Measurements from ENCODE around the gene KRTAP20-4. TPM values are rescaled to one million over a fixed set of nuclear protein-coding genes. Genes with fewer than 3 reads are reported as not detected.

Gene KRTAP20-4
- total and polyA plus RNA-seq, 10 of the 15 experiments (the other 5 are each of a cell fraction or from before 2014, with no cell fraction given), result not detected

DNA sequence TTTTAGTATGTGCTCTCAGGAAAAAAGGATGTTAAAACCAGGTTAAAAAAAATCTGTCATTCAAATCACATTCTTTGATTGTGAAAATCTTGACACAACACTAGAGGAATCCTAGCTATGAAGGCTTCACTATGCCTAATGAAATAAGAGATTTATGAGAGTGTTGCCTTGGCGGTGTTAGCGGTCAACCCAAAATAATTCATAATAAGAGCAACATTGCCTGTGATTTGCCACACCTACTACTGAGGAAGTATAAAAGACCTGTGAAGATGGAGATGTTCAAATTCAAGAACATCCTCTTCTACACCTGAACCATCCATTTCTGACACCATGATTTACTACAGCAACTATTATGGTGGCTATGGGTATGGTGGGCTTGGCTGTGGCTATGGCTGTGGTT lies 4.3 kb upstream of the KRTAP20-4 start, which contains the start of gene KRTAP20-1:
KRTAP20-1 (plus strand) TSS at position 301 of the 400 bp plus-strand sequence; CDS start at position 331, 30 bp downstream.
- POLR2A ChIA-PET, result no interaction called here
- intact Hi-C loops (cut with micrococcal nuclease; ENCODE audit: unreplicated experiment) (no loop called here), in situ Hi-C loops (cut with MboI) (no loop called here)
- CTCF ChIA-PET, result interaction anchor here (1.6 kb wide), 1 partner anchor 115 kb away, joined by 3 read pairs; no protein-coding TSS in a partner anchor
- 95% methylated on average over 2 of the region's 2 CpGs for WGBS (ENCODE audit: insufficient coverage, insufficient replicate concordance, low lambda C conversion rate, missing lambda C conversion rate)
- Histone ChIP-seq H3K4me2 (ENCODE audit: control insufficient read depth, insufficient read depth) (no peak within 1 kb of the TSS), H3K4me3 (no peak within 1 kb of the TSS), H3K27ac (ENCODE audit: control insufficient read depth, insufficient read depth) (no peak within 1 kb of the TSS), H3K27me3 (replicated peaks in 1 of 2; ENCODE audit: control insufficient read depth in 2 of 2, insufficient read depth in 2 of 2, low read length in 1 of 2) (no peaks in the 10 kb centered on the region), H3K9me3 (replicated peaks; ENCODE audit: control insufficient read depth, insufficient read depth, low read length) (no peaks in the 10 kb centered on the region), H3K9ac (ENCODE audit: control insufficient read depth, insufficient read depth, low read length) (no peak within 1 kb of the TSS), H3K36me3 (ENCODE audit: control insufficient read depth in 2 of 2, insufficient read depth in 2 of 2, low read length in 1 of 2) (no peaks in the 10 kb centered on the region), H3K4me1 (ENCODE audit: control insufficient read depth, insufficient read depth, low read length) (no peaks in the 10 kb centered on the region), H3K79me2 (ENCODE audit: control insufficient read depth, insufficient read depth, low read length) (no peaks in the 10 kb centered on the region), H4K20me1 (ENCODE audit: control insufficient read depth, insufficient read depth) (no peaks in the 10 kb centered on the region), H2AFZ (ENCODE audit: control insufficient read depth, low read depth, low read length) (no peak within 1 kb of the TSS)
- BruUV-seq (replicated peaks), result no TSS peak
- RAD21 ChIA-PET (ENCODE audit: unreplicated experiment), result no interaction called here
- no peak for DNase-seq (ENCODE audit: low read depth, low spot score)
- no peak for ATAC-seq
- no peak for FAIRE-seq
- SMC1A ChIA-PET (ENCODE audit: uncharacterized antibody, unreplicated experiment), result no interaction called here
- no peak for TF ChIP-seq BCL11A (IDR thresholded peaks at IDR 0.05; ENCODE audit: low read depth, low read length)
- TF ChIP-seq, protein P1, sequence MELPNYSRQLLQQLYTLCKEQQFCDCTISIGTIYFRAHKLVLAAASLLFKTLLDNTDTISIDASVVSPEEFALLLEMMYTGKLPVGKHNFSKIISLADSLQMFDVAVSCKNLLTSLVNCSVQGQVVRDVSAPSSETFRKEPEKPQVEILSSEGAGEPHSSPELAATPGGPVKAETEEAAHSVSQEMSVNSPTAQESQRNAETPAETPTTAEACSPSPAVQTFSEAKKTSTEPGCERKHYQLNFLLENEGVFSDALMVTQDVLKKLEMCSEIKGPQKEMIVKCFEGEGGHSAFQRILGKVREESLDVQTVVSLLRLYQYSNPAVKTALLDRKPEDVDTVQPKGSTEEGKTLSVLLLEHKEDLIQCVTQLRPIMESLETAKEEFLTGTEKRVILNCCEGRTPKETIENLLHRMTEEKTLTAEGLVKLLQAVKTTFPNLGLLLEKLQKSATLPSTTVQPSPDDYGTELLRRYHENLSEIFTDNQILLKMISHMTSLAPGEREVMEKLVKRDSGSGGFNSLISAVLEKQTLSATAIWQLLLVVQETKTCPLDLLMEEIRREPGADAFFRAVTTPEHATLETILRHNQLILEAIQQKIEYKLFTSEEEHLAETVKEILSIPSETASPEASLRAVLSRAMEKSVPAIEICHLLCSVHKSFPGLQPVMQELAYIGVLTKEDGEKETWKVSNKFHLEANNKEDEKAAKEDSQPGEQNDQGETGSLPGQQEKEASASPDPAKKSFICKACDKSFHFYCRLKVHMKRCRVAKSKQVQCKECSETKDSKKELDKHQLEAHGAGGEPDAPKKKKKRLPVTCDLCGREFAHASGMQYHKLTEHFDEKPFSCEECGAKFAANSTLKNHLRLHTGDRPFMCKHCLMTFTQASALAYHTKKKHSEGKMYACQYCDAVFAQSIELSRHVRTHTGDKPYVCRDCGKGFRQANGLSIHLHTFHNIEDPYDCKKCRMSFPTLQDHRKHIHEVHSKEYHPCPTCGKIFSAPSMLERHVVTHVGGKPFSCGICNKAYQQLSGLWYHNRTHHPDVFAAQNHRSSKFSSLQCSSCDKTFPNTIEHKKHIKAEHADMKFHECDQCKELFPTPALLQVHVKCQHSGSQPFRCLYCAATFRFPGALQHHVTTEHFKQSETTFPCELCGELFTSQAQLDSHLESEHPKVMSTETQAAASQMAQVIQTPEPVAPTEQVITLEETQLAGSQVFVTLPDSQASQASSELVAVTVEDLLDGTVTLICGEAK (IDR thresholded peaks at IDR 0.05; ENCODE audit: borderline replicate concordance), result no peak
- TF ChIP-seq ZNF622 (IDR thresholded peaks at IDR 0.05), result no peak
- no peak for TF ChIP-seq MXI1 (IDR thresholded peaks at IDR 0.05; ENCODE audit: low read depth, low read length)
- TF ChIP-seq, protein P2, sequence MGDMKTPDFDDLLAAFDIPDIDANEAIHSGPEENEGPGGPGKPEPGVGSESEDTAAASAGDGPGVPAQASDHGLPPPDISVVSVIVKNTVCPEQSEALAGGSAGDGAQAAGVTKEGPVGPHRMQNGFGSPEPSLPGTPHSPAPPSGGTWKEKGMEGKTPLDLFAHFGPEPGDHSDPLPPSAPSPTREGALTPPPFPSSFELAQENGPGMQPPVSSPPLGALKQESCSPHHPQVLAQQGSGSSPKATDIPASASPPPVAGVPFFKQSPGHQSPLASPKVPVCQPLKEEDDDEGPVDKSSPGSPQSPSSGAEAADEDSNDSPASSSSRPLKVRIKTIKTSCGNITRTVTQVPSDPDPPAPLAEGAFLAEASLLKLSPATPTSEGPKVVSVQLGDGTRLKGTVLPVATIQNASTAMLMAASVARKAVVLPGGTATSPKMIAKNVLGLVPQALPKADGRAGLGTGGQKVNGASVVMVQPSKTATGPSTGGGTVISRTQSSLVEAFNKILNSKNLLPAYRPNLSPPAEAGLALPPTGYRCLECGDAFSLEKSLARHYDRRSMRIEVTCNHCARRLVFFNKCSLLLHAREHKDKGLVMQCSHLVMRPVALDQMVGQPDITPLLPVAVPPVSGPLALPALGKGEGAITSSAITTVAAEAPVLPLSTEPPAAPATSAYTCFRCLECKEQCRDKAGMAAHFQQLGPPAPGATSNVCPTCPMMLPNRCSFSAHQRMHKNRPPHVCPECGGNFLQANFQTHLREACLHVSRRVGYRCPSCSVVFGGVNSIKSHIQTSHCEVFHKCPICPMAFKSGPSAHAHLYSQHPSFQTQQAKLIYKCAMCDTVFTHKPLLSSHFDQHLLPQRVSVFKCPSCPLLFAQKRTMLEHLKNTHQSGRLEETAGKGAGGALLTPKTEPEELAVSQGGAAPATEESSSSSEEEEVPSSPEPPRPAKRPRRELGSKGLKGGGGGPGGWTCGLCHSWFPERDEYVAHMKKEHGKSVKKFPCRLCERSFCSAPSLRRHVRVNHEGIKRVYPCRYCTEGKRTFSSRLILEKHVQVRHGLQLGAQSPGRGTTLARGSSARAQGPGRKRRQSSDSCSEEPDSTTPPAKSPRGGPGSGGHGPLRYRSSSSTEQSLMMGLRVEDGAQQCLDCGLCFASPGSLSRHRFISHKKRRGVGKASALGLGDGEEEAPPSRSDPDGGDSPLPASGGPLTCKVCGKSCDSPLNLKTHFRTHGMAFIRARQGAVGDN (IDR thresholded peaks at IDR 0.05), result no peak
- no peak for TF ChIP-seq ZBED1 (IDR thresholded peaks at IDR 0.05; ENCODE audit: borderline replicate concordance)
- TF ChIP-seq, protein P3, sequence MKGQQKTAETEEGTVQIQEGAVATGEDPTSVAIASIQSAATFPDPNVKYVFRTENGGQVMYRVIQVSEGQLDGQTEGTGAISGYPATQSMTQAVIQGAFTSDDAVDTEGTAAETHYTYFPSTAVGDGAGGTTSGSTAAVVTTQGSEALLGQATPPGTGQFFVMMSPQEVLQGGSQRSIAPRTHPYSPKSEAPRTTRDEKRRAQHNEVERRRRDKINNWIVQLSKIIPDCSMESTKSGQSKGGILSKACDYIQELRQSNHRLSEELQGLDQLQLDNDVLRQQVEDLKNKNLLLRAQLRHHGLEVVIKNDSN (IDR thresholded peaks at IDR 0.05; ENCODE audit: borderline replicate concordance, extremely low read length, insufficient read depth, low read depth, low read length), result no peak
- TF ChIP-seq, protein P4, sequence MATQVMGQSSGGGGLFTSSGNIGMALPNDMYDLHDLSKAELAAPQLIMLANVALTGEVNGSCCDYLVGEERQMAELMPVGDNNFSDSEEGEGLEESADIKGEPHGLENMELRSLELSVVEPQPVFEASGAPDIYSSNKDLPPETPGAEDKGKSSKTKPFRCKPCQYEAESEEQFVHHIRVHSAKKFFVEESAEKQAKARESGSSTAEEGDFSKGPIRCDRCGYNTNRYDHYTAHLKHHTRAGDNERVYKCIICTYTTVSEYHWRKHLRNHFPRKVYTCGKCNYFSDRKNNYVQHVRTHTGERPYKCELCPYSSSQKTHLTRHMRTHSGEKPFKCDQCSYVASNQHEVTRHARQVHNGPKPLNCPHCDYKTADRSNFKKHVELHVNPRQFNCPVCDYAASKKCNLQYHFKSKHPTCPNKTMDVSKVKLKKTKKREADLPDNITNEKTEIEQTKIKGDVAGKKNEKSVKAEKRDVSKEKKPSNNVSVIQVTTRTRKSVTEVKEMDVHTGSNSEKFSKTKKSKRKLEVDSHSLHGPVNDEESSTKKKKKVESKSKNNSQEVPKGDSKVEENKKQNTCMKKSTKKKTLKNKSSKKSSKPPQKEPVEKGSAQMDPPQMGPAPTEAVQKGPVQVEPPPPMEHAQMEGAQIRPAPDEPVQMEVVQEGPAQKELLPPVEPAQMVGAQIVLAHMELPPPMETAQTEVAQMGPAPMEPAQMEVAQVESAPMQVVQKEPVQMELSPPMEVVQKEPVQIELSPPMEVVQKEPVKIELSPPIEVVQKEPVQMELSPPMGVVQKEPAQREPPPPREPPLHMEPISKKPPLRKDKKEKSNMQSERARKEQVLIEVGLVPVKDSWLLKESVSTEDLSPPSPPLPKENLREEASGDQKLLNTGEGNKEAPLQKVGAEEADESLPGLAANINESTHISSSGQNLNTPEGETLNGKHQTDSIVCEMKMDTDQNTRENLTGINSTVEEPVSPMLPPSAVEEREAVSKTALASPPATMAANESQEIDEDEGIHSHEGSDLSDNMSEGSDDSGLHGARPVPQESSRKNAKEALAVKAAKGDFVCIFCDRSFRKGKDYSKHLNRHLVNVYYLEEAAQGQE (IDR thresholded peaks at IDR 0.05; ENCODE audit: low read depth, low read length), result no peak
- no peak for TF ChIP-seq ZNF384 (IDR thresholded peaks at IDR 0.05; ENCODE audit: borderline replicate concordance, low read depth, low read length)
- TF ChIP-seq POLR2AphosphoS2 (IDR thresholded peaks at IDR 0.05; ENCODE audit: low read depth, low read length), result no peak
